A549 (cell line): ENCODE measurements around the gene MLPH.

Experiments used
- BHLHE40 ChIP-seq: IDR thresholded peaks from 2 replicates; pipeline ENCODE4 v1.6.1; 2012; ENCODE audit warnings: low read depth, low read length, inconsistent platforms
- MAFK ChIP-seq: fragments of 450-650 bp; IDR thresholded peaks from 2 replicates; pipeline ENCODE4 v1.6.1; 2014; ENCODE audit not compliant: partially characterized antibody
- MAZ ChIP-seq: fragments of 150-350 bp; IDR thresholded peaks from 2 replicates; pipeline ENCODE4 v1.6.1; 2014; ENCODE audit warnings: antibody characterized with exemption, low read depth, low read length, borderline replicate concordance
- POLR2AphosphoS2 ChIP-seq: conservative IDR thresholded peaks from 2 replicates; pipeline ENCODE4 v1.6.1; 2012; ENCODE audit warnings: low read length, improper control_type of control experiment, inconsistent platforms
- ZC3H11A ChIP-seq: fragments of 450-650 bp; IDR thresholded peaks from 2 replicates; pipeline ENCODE4 v1.6.1; 2014; ENCODE audit warnings: antibody characterized with exemption, mild to moderate bottlenecking
- TF ChIP-seq, protein P1 (sequence below): fragments of >200 bp; sonication (Bioruptor Twin); formaldehyde crosslinking; IDR thresholded peaks from 3 replicates; pipeline ENCODE4 v1.5.1; 2016
- TF ChIP-seq, protein P2 (sequence below): IDR thresholded peaks from 2 replicates; pipeline ENCODE4 v1.6.1; 2012
- TF ChIP-seq, protein P3 (sequence below): fragments of 250-450 bp; sonication (Bioruptor Pico); IDR thresholded peaks from 2 replicates; pipeline ENCODE4 v1.5.0; 2021; ENCODE audit warnings: mild to moderate bottlenecking, moderate library complexity, borderline replicate concordance
- TF ChIP-seq, protein P4 (sequence below): fragments of 200-600 bp; sonication (generic); IDR thresholded peaks from 2 replicates; pipeline ENCODE4 v1.6.1; 2016; ENCODE audit warnings: antibody characterized with exemption, mild to moderate bottlenecking, moderate library complexity

DNA sequence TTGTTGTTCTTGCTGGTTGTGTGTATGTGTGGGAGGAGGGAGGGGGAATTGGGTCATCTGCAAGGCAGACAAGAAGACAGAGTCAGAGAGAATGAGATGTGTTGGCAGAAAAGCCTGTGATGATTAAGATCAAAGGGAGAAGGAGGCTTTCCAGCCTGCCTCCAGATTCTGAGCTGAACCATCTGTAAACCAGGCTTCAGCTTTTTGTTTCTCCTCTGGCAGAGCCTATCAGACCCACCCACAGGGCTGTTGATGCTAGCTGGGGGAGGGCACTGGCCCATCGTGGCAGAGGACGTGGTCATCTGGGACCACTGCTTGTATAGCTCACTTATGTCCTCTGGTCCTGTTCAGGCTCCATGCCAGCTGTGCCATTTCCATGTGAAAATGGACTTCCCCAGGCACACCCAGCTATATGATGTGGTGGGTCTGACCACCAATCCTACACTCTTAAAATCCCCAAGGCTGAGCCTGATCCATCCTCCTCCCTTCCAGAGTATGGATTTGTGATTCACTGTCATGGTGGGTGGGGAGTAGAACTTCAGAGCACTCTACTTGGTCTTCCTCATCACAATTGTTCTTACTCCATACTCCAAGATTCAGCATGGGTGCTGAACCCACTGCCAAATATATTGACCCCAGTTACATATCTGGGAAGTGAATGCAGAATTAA is 45.3 kb upstream of the MLPH start:
- TF ChIP-seq, protein P1, sequence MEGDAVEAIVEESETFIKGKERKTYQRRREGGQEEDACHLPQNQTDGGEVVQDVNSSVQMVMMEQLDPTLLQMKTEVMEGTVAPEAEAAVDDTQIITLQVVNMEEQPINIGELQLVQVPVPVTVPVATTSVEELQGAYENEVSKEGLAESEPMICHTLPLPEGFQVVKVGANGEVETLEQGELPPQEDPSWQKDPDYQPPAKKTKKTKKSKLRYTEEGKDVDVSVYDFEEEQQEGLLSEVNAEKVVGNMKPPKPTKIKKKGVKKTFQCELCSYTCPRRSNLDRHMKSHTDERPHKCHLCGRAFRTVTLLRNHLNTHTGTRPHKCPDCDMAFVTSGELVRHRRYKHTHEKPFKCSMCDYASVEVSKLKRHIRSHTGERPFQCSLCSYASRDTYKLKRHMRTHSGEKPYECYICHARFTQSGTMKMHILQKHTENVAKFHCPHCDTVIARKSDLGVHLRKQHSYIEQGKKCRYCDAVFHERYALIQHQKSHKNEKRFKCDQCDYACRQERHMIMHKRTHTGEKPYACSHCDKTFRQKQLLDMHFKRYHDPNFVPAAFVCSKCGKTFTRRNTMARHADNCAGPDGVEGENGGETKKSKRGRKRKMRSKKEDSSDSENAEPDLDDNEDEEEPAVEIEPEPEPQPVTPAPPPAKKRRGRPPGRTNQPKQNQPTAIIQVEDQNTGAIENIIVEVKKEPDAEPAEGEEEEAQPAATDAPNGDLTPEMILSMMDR, result no peak
- TF ChIP-seq, protein P2, sequence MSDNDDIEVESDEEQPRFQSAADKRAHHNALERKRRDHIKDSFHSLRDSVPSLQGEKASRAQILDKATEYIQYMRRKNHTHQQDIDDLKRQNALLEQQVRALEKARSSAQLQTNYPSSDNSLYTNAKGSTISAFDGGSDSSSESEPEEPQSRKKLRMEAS, result no peak
- TF ChIP-seq BHLHE40, result no peak
- TF ChIP-seq MAZ, result no peak
- no peak for TF ChIP-seq POLR2AphosphoS2
- TF ChIP-seq, protein P3, sequence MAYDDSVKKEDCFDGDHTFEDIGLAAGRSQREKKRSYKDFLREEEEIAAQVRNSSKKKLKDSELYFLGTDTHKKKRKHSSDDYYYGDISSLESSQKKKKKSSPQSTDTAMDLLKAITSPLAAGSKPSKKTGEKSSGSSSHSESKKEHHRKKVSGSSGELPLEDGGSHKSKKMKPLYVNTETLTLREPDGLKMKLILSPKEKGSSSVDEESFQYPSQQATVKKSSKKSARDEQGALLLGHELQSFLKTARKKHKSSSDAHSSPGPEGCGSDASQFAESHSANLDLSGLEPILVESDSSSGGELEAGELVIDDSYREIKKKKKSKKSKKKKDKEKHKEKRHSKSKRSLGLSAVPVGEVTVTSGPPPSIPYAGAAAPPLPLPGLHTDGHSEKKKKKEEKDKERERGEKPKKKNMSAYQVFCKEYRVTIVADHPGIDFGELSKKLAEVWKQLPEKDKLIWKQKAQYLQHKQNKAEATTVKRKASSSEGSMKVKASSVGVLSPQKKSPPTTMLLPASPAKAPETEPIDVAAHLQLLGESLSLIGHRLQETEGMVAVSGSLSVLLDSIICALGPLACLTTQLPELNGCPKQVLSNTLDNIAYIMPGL (CRISPR knock-in tag), result no peak
- no peak for TF ChIP-seq ZC3H11A
- no peak for TF ChIP-seq MAFK
- TF ChIP-seq, protein P4, sequence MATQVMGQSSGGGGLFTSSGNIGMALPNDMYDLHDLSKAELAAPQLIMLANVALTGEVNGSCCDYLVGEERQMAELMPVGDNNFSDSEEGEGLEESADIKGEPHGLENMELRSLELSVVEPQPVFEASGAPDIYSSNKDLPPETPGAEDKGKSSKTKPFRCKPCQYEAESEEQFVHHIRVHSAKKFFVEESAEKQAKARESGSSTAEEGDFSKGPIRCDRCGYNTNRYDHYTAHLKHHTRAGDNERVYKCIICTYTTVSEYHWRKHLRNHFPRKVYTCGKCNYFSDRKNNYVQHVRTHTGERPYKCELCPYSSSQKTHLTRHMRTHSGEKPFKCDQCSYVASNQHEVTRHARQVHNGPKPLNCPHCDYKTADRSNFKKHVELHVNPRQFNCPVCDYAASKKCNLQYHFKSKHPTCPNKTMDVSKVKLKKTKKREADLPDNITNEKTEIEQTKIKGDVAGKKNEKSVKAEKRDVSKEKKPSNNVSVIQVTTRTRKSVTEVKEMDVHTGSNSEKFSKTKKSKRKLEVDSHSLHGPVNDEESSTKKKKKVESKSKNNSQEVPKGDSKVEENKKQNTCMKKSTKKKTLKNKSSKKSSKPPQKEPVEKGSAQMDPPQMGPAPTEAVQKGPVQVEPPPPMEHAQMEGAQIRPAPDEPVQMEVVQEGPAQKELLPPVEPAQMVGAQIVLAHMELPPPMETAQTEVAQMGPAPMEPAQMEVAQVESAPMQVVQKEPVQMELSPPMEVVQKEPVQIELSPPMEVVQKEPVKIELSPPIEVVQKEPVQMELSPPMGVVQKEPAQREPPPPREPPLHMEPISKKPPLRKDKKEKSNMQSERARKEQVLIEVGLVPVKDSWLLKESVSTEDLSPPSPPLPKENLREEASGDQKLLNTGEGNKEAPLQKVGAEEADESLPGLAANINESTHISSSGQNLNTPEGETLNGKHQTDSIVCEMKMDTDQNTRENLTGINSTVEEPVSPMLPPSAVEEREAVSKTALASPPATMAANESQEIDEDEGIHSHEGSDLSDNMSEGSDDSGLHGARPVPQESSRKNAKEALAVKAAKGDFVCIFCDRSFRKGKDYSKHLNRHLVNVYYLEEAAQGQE, result no peak
